ENCODE results near the gene SH3RF3. TPM values are rescaled to one million over a fixed set of nuclear protein-coding genes. Genes with fewer than 3 reads are reported as not detected.

The SH3RF3 gene
- total RNA-seq, 1 experiment from 2014 or later: 4.9 TPM

DNA sequence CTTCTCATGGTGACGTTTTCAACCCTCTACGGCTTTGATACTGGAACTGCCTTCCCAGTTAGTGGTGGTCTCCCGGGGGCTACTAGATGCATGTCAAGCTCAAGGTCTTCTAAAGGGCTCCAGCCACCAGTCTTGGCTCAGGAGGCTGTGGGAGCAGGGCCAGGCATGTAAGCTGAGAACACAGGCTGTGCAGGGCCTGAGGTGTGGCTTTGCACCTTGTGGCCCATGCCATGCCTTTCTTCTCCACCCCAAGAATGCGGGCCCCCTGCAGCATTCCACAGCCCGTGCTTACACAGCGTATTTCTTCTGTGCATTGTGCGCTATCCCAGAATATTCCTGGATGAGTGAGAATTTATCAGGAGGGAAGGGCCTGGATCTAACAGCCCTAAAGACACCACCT lies 339.9 kb downstream of the SH3RF3 start:
- POLR2A ChIA-PET: interaction anchor here (0.7 kb wide), 1 partner anchor 127 kb away, joined by 3 read pairs; no protein-coding TSS in a partner anchor
- BruUV-seq (replicated peaks): no TSS peak
- in situ Hi-C loops (cut with HindIII; ENCODE audit: low pct_unique_long_range_greater_than_20kb, low sequenced_read_pairs): no loop called here
- Histone ChIP-seq H3K27me3 (ENCODE audit: control insufficient read depth, insufficient read depth, low read length) (no peaks in the 10 kb centered on the region), H3K4me3 (ENCODE audit: low read depth in 2 of 2, low read length in 2 of 2) (no peak overlapping the region), H3K36me3 (ENCODE audit: control insufficient read depth, insufficient read depth, low read length) (no peaks in the 10 kb centered on the region), H3K27ac (ENCODE audit: low read length) (no peak overlapping the region), H3K4me1 (ENCODE audit: control insufficient read depth, insufficient read depth, low read length) (peaks cover 6% of the 10 kb centered on the region), H3K9me3 (ENCODE audit: control insufficient read depth, insufficient read depth, low read depth, low read length) (no peaks in the 10 kb centered on the region)
- CTCF ChIA-PET: interaction anchor here (1.2 kb wide), 1 partner anchor 41 kb away, joined by 3 read pairs; no protein-coding TSS in a partner anchor
- ATAC-seq (no peak), DNase-seq (ENCODE audit: low read depth, low spot score) (no peak)
- no peak for TF ChIP-seq POLR2AphosphoS5 (IDR thresholded peaks at IDR 0.05; ENCODE audit: low read depth, low read length)
- TF ChIP-seq, protein P1, sequence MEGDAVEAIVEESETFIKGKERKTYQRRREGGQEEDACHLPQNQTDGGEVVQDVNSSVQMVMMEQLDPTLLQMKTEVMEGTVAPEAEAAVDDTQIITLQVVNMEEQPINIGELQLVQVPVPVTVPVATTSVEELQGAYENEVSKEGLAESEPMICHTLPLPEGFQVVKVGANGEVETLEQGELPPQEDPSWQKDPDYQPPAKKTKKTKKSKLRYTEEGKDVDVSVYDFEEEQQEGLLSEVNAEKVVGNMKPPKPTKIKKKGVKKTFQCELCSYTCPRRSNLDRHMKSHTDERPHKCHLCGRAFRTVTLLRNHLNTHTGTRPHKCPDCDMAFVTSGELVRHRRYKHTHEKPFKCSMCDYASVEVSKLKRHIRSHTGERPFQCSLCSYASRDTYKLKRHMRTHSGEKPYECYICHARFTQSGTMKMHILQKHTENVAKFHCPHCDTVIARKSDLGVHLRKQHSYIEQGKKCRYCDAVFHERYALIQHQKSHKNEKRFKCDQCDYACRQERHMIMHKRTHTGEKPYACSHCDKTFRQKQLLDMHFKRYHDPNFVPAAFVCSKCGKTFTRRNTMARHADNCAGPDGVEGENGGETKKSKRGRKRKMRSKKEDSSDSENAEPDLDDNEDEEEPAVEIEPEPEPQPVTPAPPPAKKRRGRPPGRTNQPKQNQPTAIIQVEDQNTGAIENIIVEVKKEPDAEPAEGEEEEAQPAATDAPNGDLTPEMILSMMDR (IDR thresholded peaks at IDR 0.05): no peak
- TF ChIP-seq SIN3A (IDR thresholded peaks at IDR 0.05; ENCODE audit: borderline replicate concordance, insufficient read depth, low read depth, low read length): no peak
- no peak for TF ChIP-seq TCF7L2 (IDR thresholded peaks at IDR 0.05; ENCODE audit: low read depth, low read length)
- TF ChIP-seq REST (IDR thresholded peaks at IDR 0.05; ENCODE audit: insufficient read depth in 1 of 2, low read depth in 2 of 2, low read length in 1 of 2): no peak
- intact Hi-C loops (cut with micrococcal nuclease; ENCODE audit: unreplicated experiment): no loop called here

DNA sequence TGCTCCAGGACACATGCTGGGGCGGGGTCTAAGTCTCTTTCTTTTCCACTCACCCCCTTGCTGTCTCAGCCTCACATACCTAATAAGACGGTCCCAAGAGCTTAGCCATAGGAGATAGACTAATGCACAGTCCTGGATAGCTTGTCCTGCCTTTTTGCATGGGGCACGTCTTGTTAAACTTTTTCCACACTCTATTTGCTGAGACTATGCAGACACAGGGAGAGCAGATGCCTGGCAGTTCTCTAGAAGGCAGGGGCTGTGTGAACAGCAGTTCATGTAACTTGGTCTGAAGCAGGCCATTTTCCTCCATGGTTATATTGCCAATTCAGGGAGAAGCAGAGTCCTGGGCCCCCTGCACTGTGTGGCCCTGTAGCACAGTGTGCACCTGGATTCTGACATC lies 342.7 kb downstream of the SH3RF3 start:
- in situ Hi-C loops (cut with HindIII; ENCODE audit: low pct_unique_long_range_greater_than_20kb, low sequenced_read_pairs) (no loop called here), intact Hi-C loops (cut with micrococcal nuclease; ENCODE audit: unreplicated experiment) (loop anchor here (1.0 kb wide), 1 partner anchor 12 kb away; no protein-coding TSS in a partner anchor)
- Histone ChIP-seq H3K36me3 (ENCODE audit: control insufficient read depth, insufficient read depth, low read length) (no peaks in the 10 kb centered on the region), H3K4me1 (ENCODE audit: control insufficient read depth, insufficient read depth, low read length) (peaks cover 6% of the 10 kb centered on the region), H3K4me3 (ENCODE audit: low read depth in 2 of 2, low read length in 2 of 2) (no peak overlapping the region), H3K9me3 (ENCODE audit: control insufficient read depth, insufficient read depth, low read depth, low read length) (no peaks in the 10 kb centered on the region), H3K27ac (ENCODE audit: low read length) (no peak overlapping the region), H3K27me3 (ENCODE audit: control insufficient read depth, insufficient read depth, low read length) (no peaks in the 10 kb centered on the region)
- CTCF ChIA-PET: interaction anchor here (0.7 kb wide), 1 partner anchor 523 kb away, joined by 8 read pairs; no protein-coding TSS in a partner anchor
- no TSS peak for BruUV-seq (replicated peaks)
- POLR2A ChIA-PET: no interaction called here
- DNase-seq (ENCODE audit: low read depth, low spot score) (no peak), ATAC-seq (no peak)
- TF ChIP-seq, protein P1 (IDR thresholded peaks at IDR 0.05): no peak
- 0 out of 4 replicates have a peak, but pooled peaks of 1 of the 2 experiments have one; percentile 13 for TF ChIP-seq REST (IDR thresholded peaks at IDR 0.05; ENCODE audit: insufficient read depth in 1 of 2, low read depth in 2 of 2, low read length in 1 of 2)

Measured in Panc1 (cell line).